Femur (tissue), 1 donor: ENCODE results near the gene PTTG1IP.
A peak's percentile ranks its signal among the peaks of the same experiment; 100 is the strongest.

Experiments
- DNase-seq: peaks from one replicate; pipeline ENCODE4 v3.0.0-alpha.2; 2017

PTTG1IP gene

GRCh38 chr21:44862869-44863685, 10.4 kb downstream of the PTTG1IP start:
- no peak for DNase-seq

- DNase-seq, result no peak
Measured at GRCh38 chr21:44858791-44859190, 14.7 kb downstream of the PTTG1IP start.

GRCh38 chr21:44858291-44858690, 15.2 kb downstream of the PTTG1IP start:
- DNase-seq, result no peak

GRCh38 chr21:44857127-44857892, 16.2 kb downstream of the PTTG1IP start:
- no peak for DNase-seq

- no peak for DNase-seq
Measured at GRCh38 chr21:44856131-44856530, 17.4 kb downstream of the PTTG1IP start.

- no peak for DNase-seq
Measured at GRCh38 chr21:44855572-44855971, 17.9 kb downstream of the PTTG1IP start.

GRCh38 chr21:44854664-44855446, 18.6 kb downstream of the PTTG1IP start:
- no peak for DNase-seq

GRCh38 chr21:44854391-44854663, 19.2 kb downstream of the PTTG1IP start:
- DNase-seq, result no peak

- no peak for DNase-seq
Measured at GRCh38 chr21:44853601-44854390, 19.7 kb downstream of the PTTG1IP start.

- no peak for DNase-seq
Measured at GRCh38 chr21:44850905-44851657, 22.4 kb downstream of the PTTG1IP start.

GRCh38 chr21:44850208-44850800, 23.2 kb downstream of the PTTG1IP start:
- DNase-seq, result no peak

GRCh38 chr21:44849616-44850130, 23.8 kb downstream of the PTTG1IP start:
- DNase-seq, result no peak

GRCh38 chr21:44848821-44849521, 24.5 kb downstream of the PTTG1IP start:
- DNase-seq, result no peak

- no peak for DNase-seq
Measured at GRCh38 chr21:44847261-44848056, 26.0 kb downstream of the PTTG1IP start.

- DNase-seq, result peak; percentile 74
Measured at GRCh38 chr21:44846485-44847260, 26.8 kb downstream of the PTTG1IP start.

- no peak for DNase-seq
Measured at GRCh38 chr21:44846224-44846484, 27.3 kb downstream of the PTTG1IP start.

- peak; percentile 77 for DNase-seq
Measured at GRCh38 chr21:44845418-44846223, 27.9 kb downstream of the PTTG1IP start.

GRCh38 chr21:44844256-44844655, 29.2 kb downstream of the PTTG1IP start:
- DNase-seq, result no peak
